COLO829 (cell line): Measurements from ENCODE around the gene MEGF8.

Experiments
- DNase-seq: peaks from one replicate; pipeline ENCODE4 v3.0.0; 2012; ENCODE audit warnings: low spot score

Gene MEGF8

GRCh38 chr19:42355896-42356295 is 30.5 kb downstream of the MEGF8 start:
- no peak for DNase-seq

DNA sequence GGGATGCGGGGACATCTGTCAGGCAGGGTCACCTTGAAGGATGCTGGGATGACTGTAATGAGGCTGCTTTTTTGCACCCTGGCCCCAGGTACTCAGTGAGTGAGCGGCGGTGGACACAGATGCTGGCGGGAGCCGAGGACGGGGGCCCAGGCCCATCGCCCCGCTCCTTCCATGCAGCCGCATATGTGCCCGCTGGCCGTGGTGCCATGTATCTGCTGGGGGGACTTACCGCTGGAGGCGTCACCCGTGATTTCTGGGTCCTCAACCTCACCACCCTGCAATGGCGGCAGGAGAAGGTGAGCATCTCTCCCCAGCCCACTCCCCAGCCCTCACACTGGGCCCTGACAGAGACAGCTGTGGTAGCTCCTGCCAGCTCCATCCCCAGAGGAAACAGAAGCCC is 31.3 kb downstream of the MEGF8 start:
- no peak for DNase-seq

DNA sequence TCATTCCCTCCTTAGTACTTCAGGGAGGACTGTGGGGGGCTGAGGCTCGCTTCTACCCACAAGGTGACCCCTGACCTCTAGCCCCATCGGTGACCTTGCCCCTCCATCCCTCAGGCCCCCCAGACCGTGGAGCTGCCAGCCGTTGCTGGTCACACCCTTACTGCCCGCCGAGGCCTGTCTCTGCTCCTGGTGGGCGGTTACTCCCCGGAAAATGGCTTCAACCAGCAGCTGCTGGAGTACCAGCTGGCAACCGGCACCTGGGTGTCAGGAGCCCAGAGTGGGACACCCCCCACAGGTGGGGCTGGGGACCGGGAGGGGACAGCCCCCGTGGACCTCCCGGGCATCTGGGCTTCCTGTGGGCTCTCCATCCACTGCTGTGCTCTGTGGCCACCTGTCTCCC is 31.9 kb downstream of the MEGF8 start:
- no peak for DNase-seq

DNA sequence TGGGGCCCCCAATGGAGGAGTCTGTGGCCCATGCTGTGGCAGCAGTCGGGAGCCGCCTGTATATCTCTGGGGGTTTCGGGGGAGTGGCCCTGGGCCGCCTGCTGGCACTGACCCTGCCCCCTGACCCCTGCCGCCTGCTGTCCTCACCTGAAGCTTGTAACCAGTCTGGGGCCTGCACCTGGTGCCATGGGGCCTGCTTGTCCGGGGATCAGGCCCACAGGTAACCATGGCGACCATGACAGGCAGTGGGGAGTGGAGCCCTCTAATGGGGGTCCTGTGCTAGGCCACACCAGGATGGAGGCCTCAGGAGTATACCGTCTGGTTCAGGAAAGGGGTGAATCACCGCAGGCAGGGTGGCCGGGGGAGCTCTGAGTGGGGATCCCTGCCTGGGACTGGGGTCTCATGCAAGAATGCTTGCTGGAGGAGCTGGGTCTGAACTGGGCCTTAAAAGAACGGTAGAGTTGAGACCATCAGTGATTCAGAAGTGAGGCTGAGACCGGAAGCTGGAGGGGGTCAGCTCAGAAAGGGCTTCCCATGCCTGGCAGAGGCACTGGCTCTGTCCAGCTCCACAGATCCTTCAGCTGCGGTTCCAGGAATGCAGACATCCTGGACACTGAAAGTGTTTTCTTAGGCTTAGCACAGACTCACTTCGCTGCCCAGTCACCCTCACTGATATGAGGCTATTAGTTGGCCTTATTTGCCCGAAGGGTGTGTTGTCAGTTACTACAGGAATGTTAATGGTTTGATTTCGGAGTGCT is 35.5 kb downstream of the MEGF8 start:
- no peak for DNase-seq

GRCh38 chr19:42361545-42361910 is 36.1 kb downstream of the MEGF8 start:
- no peak for DNase-seq

DNA sequence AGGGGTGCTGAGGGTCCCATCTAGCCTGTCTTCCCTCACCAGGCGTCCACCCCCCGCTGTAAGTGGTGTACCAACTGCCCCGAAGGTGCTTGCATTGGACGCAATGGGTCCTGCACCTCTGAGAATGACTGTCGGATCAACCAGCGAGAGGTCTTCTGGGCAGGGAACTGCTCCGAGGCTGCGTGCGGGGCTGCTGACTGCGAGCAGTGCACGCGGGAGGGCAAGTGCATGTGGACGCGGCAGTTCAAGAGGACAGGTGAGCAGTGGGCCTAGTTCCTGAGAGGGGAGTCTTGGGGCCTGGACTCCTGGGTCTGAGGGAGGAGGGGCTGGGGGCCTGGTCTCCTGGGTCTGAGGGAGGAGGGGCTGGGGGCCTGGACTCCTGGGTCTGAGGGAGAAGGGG is 36.9 kb downstream of the MEGF8 start:
- DNase-seq: no peak

- no peak for DNase-seq
Observed at GRCh38 chr19:42362891-42363440, 37.5 kb downstream of the MEGF8 start.

- DNase-seq: no peak
Observed at GRCh38 chr19:42363614-42364346, 38.3 kb downstream of the MEGF8 start.

DNA sequence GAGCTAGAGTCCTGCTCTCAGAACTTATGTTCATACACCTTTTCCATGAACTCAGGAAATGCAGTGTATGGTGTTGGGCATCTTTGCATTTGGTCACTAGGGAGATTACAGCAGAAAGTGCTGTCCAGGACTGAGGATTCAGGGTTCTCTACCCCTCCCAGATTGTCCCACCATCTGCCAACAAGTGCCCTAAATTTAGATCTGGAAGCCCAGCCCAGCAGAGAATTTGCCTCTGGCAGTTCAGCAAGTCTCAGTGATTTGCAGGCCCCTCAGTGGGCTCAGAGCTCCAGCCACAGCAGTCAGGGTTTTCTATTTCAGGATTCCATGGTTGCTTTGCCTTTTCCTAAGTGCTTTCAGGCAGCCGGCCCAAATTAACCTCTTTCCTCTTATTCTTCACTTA is 41.2 kb downstream of the MEGF8 start:
- no peak for DNase-seq

DNA sequence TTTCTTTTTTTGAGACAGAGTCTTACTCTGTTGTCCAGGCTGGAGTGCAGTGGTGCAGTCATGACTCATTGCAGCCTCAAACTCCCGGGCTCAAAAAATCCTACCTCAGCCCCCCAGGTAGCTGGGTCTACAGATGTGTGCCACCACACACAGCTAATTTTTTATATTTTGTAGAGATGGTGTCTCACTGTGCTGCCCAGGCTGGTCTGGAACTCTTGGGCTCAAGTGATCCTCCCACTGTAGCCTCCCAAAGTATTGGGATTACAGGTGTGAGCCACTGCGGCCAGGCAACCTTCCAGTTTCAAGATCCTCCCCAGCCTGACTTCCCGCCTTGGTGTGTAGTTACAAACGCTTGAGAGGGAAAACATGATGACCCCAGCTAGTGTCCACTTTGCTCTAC is 42.5 kb downstream of the MEGF8 start:
- DNase-seq: no peak

GRCh38 chr19:42368360-42368759 is 42.9 kb downstream of the MEGF8 start:
- no peak for DNase-seq

GRCh38 chr19:42368765-42369164 is 43.3 kb downstream of the MEGF8 start:
- no peak for DNase-seq

- DNase-seq: no peak
Observed at GRCh38 chr19:42369433-42370067, 44.1 kb downstream of the MEGF8 start.

- no peak for DNase-seq
Observed at GRCh38 chr19:42370068-42370520, 44.7 kb downstream of the MEGF8 start.

- no peak for DNase-seq
Observed at GRCh38 chr19:42370626-42371175, 45.3 kb downstream of the MEGF8 start.

DNA sequence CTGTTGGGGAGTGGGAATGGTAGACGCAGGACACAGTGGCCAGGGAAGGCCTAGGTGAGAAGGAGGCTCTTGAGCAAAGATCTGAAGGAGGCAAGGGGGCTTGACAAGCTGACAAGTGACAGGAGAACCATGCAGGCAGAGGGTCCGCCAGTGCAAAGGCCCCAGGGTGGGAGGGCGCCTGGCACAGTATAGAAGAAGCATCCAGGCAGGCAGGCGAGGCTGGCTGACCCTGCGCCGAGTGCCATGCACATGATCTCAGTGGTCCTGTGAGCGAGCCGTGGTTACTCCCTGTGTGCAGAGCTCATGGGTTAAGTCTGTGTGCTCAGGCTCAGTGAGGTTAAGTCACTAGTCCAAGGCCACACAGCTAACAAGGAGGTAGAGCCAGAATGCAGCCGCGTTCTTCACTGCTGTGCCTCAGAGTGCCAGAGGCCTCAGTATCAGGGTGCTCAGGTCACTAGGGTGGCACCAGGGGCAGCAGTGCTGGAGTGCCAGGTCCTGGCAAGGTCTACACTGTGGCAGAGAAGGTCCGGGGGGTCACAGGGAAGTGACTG is 49.5 kb downstream of the MEGF8 start:
- no peak for DNase-seq

- DNase-seq: no peak
Observed at GRCh38 chr19:42375415-42376176, 50.2 kb downstream of the MEGF8 start.

DNA sequence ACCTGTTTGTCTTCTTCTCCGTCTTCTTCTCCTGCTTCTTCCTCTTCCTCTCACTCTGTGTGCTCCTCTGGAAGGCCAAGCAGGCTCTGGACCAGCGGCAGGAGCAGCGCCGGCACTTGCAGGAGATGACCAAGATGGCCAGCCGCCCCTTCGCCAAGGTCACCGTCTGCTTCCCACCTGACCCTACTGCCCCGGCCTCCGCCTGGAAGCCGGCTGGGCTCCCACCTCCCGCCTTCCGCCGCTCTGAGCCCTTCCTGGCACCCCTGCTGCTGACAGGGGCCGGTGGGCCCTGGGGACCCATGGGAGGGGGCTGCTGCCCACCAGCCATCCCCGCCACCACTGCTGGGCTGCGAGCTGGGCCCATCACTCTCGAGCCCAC is 50.7 kb downstream of the MEGF8 start:
- no peak for DNase-seq

DNA sequence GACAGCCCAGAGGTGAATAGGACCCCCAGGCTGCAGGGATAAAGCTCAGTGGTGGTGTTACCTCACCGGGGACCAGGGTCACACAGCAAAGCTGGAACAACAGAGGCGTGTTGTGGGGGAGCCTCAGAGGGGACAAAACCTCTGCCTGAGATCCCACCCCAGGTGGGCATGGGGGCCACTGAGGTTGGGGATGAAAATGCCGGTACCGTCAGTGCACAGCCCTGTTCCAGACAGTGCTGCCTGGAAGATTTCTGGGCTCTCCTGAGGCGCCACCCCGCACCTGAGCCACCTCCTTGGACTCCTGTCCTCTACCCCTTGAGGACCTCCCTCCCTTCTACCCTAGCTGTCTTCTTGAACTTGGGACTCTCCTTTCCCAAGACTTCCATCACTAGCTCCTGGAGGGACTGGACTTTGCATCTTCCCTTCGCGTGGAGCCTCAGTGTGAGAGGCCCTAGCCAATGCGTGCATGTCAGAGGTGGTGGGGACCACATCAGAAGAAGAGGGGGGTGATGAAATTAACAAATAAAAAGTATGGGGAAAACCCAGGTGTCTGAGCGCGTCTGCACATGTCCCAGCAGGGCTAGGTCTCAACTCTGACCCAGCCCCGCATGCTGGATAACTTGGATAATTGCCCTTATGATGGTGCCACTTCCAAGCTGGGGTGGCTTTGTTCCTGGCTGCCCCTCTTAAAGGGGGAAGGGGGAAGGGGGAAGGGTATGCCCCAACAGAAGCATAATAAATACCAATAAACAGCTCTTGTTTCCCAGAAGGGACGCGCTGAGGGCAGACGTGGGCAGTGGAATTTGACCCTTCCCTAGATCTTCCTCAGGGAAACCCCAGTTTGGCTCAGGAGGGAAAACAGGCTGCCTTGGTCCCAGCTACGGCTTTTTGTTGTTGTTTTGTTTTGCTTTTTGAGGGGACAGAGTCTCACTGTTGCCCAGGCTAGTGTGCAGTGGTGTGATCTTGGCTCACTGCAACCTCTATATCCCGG is 53.1 kb downstream of the MEGF8 start:
- DNase-seq: no peak

DNA sequence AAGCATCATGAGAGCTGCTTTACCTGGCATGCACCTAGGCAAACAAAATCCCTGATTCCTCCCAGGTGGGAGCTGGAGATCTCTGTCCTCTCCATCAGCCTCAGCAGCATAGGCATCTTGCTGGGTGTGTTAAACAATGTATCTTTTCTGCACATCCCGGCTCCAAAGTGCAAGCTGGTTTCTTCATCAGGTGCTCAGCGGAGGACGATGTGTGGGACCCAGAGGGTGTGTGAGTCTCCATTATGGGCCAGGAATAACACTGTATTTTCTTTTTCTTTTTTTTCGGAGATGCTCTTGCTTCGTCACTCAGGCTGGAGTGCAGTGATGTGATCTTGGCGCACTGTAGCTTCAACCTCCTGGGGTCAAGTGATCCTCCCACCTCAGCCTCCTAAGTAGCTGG is 54.7 kb downstream of the MEGF8 start:
- no peak for DNase-seq
